PC-3 (cell line): ENCODE measurements around the gene TMEM132D. TPM values are rescaled to one million over a fixed set of nuclear protein-coding genes. Genes with fewer than 3 reads are reported as not detected.

Experiments
- ATAC-seq: fragments of 200-7000 bp; cut with Tn5 transposase; 2 replicates; pipeline ENCODE4 v1.9.1; 2020; ENCODE audit warnings: mild to moderate bottlenecking, moderate library complexity
- BruUV-seq: library from RNA; stranded (reverse); fragments of 400-500 nt; replicated peaks from 2 replicates; lab custom pipeline; 2021; lab: Mats Ljungman, UMichigan
- CTCF ChIA-PET: fragments of 300-600 bp; sonication (Branson Sonifier 250); formaldehyde crosslinking; loops from one replicate; lab custom pipeline; 2022; ENCODE audit warnings: antibody characterized with exemption; lab: Charles Lee
- POLR2A ChIA-PET: fragments of 300-600 bp; sonication (Branson Sonifier 250); formaldehyde crosslinking; loops from one replicate; lab custom pipeline; 2022; ENCODE audit warnings: antibody characterized with exemption; ENCODE audit not compliant: unreplicated experiment; lab: Charles Lee
- DNase-seq: peaks from one replicate; pipeline ENCODE4 v3.0.0-alpha.2; 2015
- H2AFZ ChIP-seq: fragments of 300-600 bp; sonication (generic); 2 replicates; pipeline ENCODE4 v1.6.0; 2016; ENCODE audit warnings: antibody characterized with exemption, low read length
- H3F3A ChIP-seq: fragments of 300-600 bp; sonication (generic); one replicate; pipeline ENCODE4 v1.6.0; 2017; ENCODE audit warnings: antibody characterized with exemption, low read length, control low read depth, mild to moderate bottlenecking; ENCODE audit not compliant: unreplicated experiment
- H3K27ac ChIP-seq: fragments of 300-600 bp; sonication (generic); 2 replicates; pipeline ENCODE4 v1.5.1; 2016; ENCODE audit warnings: mild to moderate bottlenecking, low read length
- H3K27me3 ChIP-seq: fragments of 300-600 bp; sonication (generic); 2 replicates; pipeline ENCODE4 v1.6.1; 2016; ENCODE audit warnings: low read length, mixed read lengths
- H3K36me3 ChIP-seq: fragments of 300-600 bp; sonication (generic); 2 replicates; pipeline ENCODE4 v1.6.1; 2016; ENCODE audit warnings: low read depth, mixed run types, low read length, mixed read lengths
- H3K4me1 ChIP-seq: fragments of 300-600 bp; sonication (generic); 2 replicates; pipeline ENCODE4 v1.5.1; 2016; ENCODE audit warnings: low read length; ENCODE audit not compliant: insufficient read depth
- H3K4me2 ChIP-seq: fragments of 300-600 bp; sonication (generic); 2 replicates; pipeline ENCODE4 v1.6.0; 2016; ENCODE audit warnings: low read length
- H3K4me3 ChIP-seq: fragments of 300-600 bp; sonication (generic); 2 replicates; pipeline ENCODE4 v1.5.1; 2016; ENCODE audit warnings: mild to moderate bottlenecking, low read length, mixed read lengths
- H3K79me2 ChIP-seq: fragments of 300-600 bp; sonication (generic); 2 replicates; pipeline ENCODE4 v1.6.1; 2017; ENCODE audit warnings: low read length, mixed read lengths
- H3K9ac ChIP-seq: fragments of 300-600 bp; sonication (generic); 2 replicates; pipeline ENCODE4 v1.6.0; 2016; ENCODE audit warnings: mild to moderate bottlenecking, low read length
- H3K9me2 ChIP-seq: fragments of 300-600 bp; sonication (generic); replicated peaks from 2 replicates; pipeline ENCODE4 v1.6.1; 2016; ENCODE audit warnings: mixed run types, low read length, mixed read lengths
- H3K9me3 ChIP-seq: fragments of 300-600 bp; sonication (generic); 2 replicates; pipeline ENCODE4 v1.6.1; 2016; ENCODE audit warnings: low read length, mixed read lengths
- H4K20me1 ChIP-seq: fragments of 300-600 bp; sonication (generic); 2 replicates; pipeline ENCODE4 v1.6.1; 2016; ENCODE audit warnings: low read length, mixed read lengths
- CTCF ChIP-seq: fragments of 300-600 bp; sonication (generic); conservative IDR thresholded peaks from 2 replicates; pipeline ENCODE4 v1.5.1; 2017; ENCODE audit warnings: antibody characterized with exemption, low read depth, mild to moderate bottlenecking, low read length
- EZH2 ChIP-seq: fragments of 300-600 bp; sonication (generic); IDR thresholded peaks from one replicate; pipeline ENCODE4 v1.6.1; 2017; ENCODE audit warnings: antibody characterized with exemption, mild to moderate bottlenecking, low read length; ENCODE audit not compliant: unreplicated experiment
- EZH2phosphoT487 ChIP-seq: fragments of 300-600 bp; sonication (generic); IDR thresholded peaks from 2 replicates; pipeline ENCODE4 v1.6.1; 2018; ENCODE audit warnings: mild to moderate bottlenecking, antibody characterized with exemption, low read length, borderline replicate concordance
- intact Hi-C: fragments of 100-400 bp; cut with micrococcal nuclease; formaldehyde crosslinking; loops from 2 replicates; pipeline ENCODE4 v1.9.0; 2023
- total RNA-seq: library from RNA; depleted of rRNA; stranded (reverse); fragments of >200 nt; gene quantifications from 2 replicates; pipeline ENCODE4 v1.2.3, GENCODE V29; 2014

Gene TMEM132D
- total RNA-seq, 1 experiment from 2014 or later: not detected

- no peak overlapping the region for H2AFZ ChIP-seq
- no peaks in the 10 kb centered on the region for H4K20me1 ChIP-seq
- ATAC-seq (no peak), DNase-seq (no peak)
- 0 out of 2 replicates have a peak, but pooled peaks cover 7% of the 10 kb centered on the region for H3K9me3 ChIP-seq
- no peak overlapping the region for H3K27ac ChIP-seq
- H3K9me2 ChIP-seq: no peaks in the 10 kb centered on the region
- BruUV-seq: no TSS peak
- H3K27me3 ChIP-seq: 0 out of 2 replicates have a peak, but pooled peaks cover 3% of the 10 kb centered on the region
- TF ChIP-seq EZH2phosphoT487 (no peak), EZH2 (no peak), CTCF (no peak)
- ChIA-PET POLR2A (no interaction called here), CTCF (no interaction called here)
- H3F3A ChIP-seq: no peaks in the 10 kb centered on the region
- no peaks in the 10 kb centered on the region for H3K79me2 ChIP-seq
- H3K4me3 ChIP-seq: no peak overlapping the region
- intact Hi-C loops: no loop called here
- H3K36me3 ChIP-seq: no peaks in the 10 kb centered on the region
- no peaks in the 10 kb centered on the region for H3K4me1 ChIP-seq
- no peak overlapping the region for H3K9ac ChIP-seq
- no peak overlapping the region for H3K4me2 ChIP-seq
Measured at GRCh38 chr12:129585296-129585695, 318.5 kb downstream of the TMEM132D start.

GRCh38 chr12:129579879-129580278, 323.9 kb downstream of the TMEM132D start:
- Histone ChIP-seq H3K9me3 (no peaks in the 10 kb centered on the region), H3K36me3 (no peaks in the 10 kb centered on the region), H3K27me3 (peaks cover 16% of the 10 kb centered on the region), H2AFZ (no peak overlapping the region), H3K4me2 (no peak overlapping the region), H3K79me2 (no peaks in the 10 kb centered on the region), H3K27ac (no peak overlapping the region), H3K4me1 (no peaks in the 10 kb centered on the region), H4K20me1 (no peaks in the 10 kb centered on the region), H3F3A (no peaks in the 10 kb centered on the region), H3K9ac (no peak overlapping the region), H3K9me2 (no peaks in the 10 kb centered on the region), H3K4me3 (no peak overlapping the region)
- no peak for DNase-seq
- TF ChIP-seq EZH2phosphoT487: no peak
- TF ChIP-seq EZH2: no peak
- CTCF ChIA-PET: no interaction called here
- BruUV-seq: no TSS peak
- intact Hi-C loops: no loop called here
- POLR2A ChIA-PET: no interaction called here
- ATAC-seq: no peak

- H3K9ac ChIP-seq: no peak overlapping the region
- no peak for TF ChIP-seq EZH2
- TF ChIP-seq EZH2phosphoT487: no peak
- no peak for TF ChIP-seq CTCF
- no peaks in the 10 kb centered on the region for H4K20me1 ChIP-seq
- no TSS peak for BruUV-seq
- H3F3A ChIP-seq: no peaks in the 10 kb centered on the region
- CTCF ChIA-PET: no interaction called here
- no peak overlapping the region for H3K4me2 ChIP-seq
- no peak overlapping the region for H2AFZ ChIP-seq
- no peak for DNase-seq
- H3K4me3 ChIP-seq: no peak overlapping the region
- POLR2A ChIA-PET: no interaction called here
- H3K9me3 ChIP-seq: peaks cover 4% of the 10 kb centered on the region; the same call in 1 of the 2 replicates
- no peaks in the 10 kb centered on the region for H3K79me2 ChIP-seq
- no peaks in the 10 kb centered on the region for H3K36me3 ChIP-seq
- no peak for ATAC-seq
- intact Hi-C loops: no loop called here
- peaks cover 35% of the 10 kb centered on the region for H3K27me3 ChIP-seq
- H3K4me1 ChIP-seq: no peaks in the 10 kb centered on the region
- no peaks in the 10 kb centered on the region for H3K9me2 ChIP-seq
- no peak overlapping the region for H3K27ac ChIP-seq
Measured at GRCh38 chr12:129571901-129572494, 331.8 kb downstream of the TMEM132D start.
